RWPE1 (cell line): ENCODE measurements around the gene PKP1.

ENCODE experiments used
- CTCF ChIA-PET: fragments of 350-600 bp; sonication (Branson Sonifier 250); formaldehyde crosslinking; extraction: SDS; loops from one replicate; lab custom pipeline; 2021; lab: Yijun Ruan, JAX
- POLR2A ChIA-PET: fragments of 400-600 bp; formaldehyde crosslinking; extraction: SDS; loops from one replicate; lab custom pipeline; 2020; ENCODE audit warnings: antibody characterized with exemption; ENCODE audit not compliant: low non-redundant PET; lab: Yijun Ruan, JAX
- DNase-seq: peaks from one replicate; pipeline ENCODE4 v3.0.0; 2012; ENCODE audit warnings: low spot score
- H3K27ac ChIP-seq: fragments of 450-650 bp; 2 replicates; pipeline ENCODE4 v1.5.1; 2017
- TF ChIP-seq, protein P1 (sequence below): fragments of 450-650 bp; conservative IDR thresholded peaks from 2 replicates; pipeline ENCODE4 v1.5.1; 2017; ENCODE audit warnings: low read depth, mild to moderate bottlenecking

PKP1 gene

GRCh38 chr1:201316556-201316955, 33.2 kb downstream of the PKP1 start:
- no peak for DNase-seq
- ChIA-PET POLR2A (no interaction called here), CTCF (interaction anchor here (1.0 to 2.1 kb wide), 4 partner anchors 33 to 62 kb away, joined by 3 to 10 read pairs (median 4); no protein-coding TSS in a partner anchor)
- peak overlapping the region; percentile 90 for H3K27ac ChIP-seq
- TF ChIP-seq, protein P1, sequence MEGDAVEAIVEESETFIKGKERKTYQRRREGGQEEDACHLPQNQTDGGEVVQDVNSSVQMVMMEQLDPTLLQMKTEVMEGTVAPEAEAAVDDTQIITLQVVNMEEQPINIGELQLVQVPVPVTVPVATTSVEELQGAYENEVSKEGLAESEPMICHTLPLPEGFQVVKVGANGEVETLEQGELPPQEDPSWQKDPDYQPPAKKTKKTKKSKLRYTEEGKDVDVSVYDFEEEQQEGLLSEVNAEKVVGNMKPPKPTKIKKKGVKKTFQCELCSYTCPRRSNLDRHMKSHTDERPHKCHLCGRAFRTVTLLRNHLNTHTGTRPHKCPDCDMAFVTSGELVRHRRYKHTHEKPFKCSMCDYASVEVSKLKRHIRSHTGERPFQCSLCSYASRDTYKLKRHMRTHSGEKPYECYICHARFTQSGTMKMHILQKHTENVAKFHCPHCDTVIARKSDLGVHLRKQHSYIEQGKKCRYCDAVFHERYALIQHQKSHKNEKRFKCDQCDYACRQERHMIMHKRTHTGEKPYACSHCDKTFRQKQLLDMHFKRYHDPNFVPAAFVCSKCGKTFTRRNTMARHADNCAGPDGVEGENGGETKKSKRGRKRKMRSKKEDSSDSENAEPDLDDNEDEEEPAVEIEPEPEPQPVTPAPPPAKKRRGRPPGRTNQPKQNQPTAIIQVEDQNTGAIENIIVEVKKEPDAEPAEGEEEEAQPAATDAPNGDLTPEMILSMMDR, result no peak

GRCh38 chr1:201317551-201317950, 34.2 kb downstream of the PKP1 start:
- DNase-seq, result no peak
- ChIA-PET POLR2A (no interaction called here), CTCF (interaction anchor here (0.7 to 1.2 kb wide), 4 partner anchors 28 to 794 kb away, joined by 3 to 5 read pairs (median 4); no protein-coding TSS in a partner anchor)
- peak overlapping the region; percentile 90 for H3K27ac ChIP-seq
- TF ChIP-seq, protein P1, result no peak

GRCh38 chr1:201318504-201319340, 35.4 kb downstream of the PKP1 start:
- peak; percentile 63 for DNase-seq
- POLR2A ChIA-PET, result interaction anchor here (0.6 kb wide), 1 partner anchor 23 kb away, joined by 3 read pairs; no protein-coding TSS in a partner anchor
- TF ChIP-seq, protein P1, result no peak
- H3K27ac ChIP-seq, result peak overlapping the region; percentile 90
- CTCF ChIA-PET, result interaction anchor here (0.6 to 1.4 kb wide), 7 partner anchors 10 to 301 kb away, joined by 3 to 4 read pairs (median 3); no protein-coding TSS in a partner anchor

GRCh38 chr1:201319631-201320030, 36.3 kb downstream of the PKP1 start:
- peak overlapping the region; percentile 90 for H3K27ac ChIP-seq
- ChIA-PET CTCF (interaction anchor here (0.6 to 1.4 kb wide), 5 partner anchors 11 to 302 kb away, joined by 3 to 5 read pairs (median 3); no protein-coding TSS in a partner anchor), POLR2A (interaction anchor here (0.5 to 0.6 kb wide), 2 partner anchors 13 to 24 kb away, joined by 3 to 5 read pairs; no protein-coding TSS in a partner anchor)
- DNase-seq, result no peak
- TF ChIP-seq, protein P1, result no peak

- TF ChIP-seq, protein P1, result no peak
- peak overlapping the region; percentile 90 for H3K27ac ChIP-seq
- ChIA-PET POLR2A (interaction anchor here (0.5 kb wide), 1 partner anchor 14 kb away, joined by 5 read pairs; no protein-coding TSS in a partner anchor), CTCF (interaction anchor here (0.6 to 1.4 kb wide), 4 partner anchors 12 to 69 kb away, joined by 3 to 5 read pairs (median 3); no protein-coding TSS in a partner anchor)
- DNase-seq, result no peak
Observed at GRCh38 chr1:201320168-201320788, 37.0 kb downstream of the PKP1 start.
